ENCODE measurements around the gene PPIL4.

The PPIL4 gene

DNA sequence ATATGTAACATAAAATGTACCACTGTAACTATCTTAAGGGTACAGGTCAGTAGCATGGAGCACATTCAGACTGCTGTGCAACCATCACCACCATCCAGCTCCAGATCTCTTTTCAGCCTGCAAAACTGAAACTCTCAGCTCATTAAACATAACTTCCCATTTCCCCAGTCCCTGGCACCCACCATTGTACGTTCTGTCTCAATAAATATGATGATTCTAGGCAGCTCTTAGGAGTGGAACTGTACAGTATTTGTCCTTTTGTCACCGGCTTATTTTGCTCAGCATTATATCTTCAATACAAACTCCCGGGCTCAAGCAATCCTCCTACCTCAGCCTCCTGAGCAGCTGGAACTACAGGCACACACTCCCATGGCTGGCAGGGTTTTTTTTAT, 62.5 kb downstream of the PPIL4 start:
- Histone ChIP-seq H4K20me1 (ENCODE audit: insufficient read depth, low read length) (no peaks in the 10 kb centered on the region), H3K79me2 (ENCODE audit: low read length) (no peaks in the 10 kb centered on the region), H3K9me2 (replicated peaks; ENCODE audit: insufficient read depth, low read length) (no peaks in the 10 kb centered on the region), H3K9me3 (replicated peaks; ENCODE audit: insufficient read depth, low read length) (no peaks in the 10 kb centered on the region), H3K36me3 (replicated peaks; ENCODE audit: insufficient read depth, low read length) (no peaks in the 10 kb centered on the region), H3K4me2 (ENCODE audit: low read depth, low read length) (no peak overlapping the region), H3K4me1 (ENCODE audit: low read length) (no peaks in the 10 kb centered on the region), H3F3A (ENCODE audit: insufficient read depth, low read length) (no peaks in the 10 kb centered on the region), H3K27ac (ENCODE audit: low read length) (no peak overlapping the region), H3K27me3 (replicated peaks; ENCODE audit: insufficient read depth, low read length) (no peaks in the 10 kb centered on the region), H3K9ac (ENCODE audit: low read length) (no peak overlapping the region), H3K4me3 (ENCODE audit: low read length) (no peak overlapping the region), H2AFZ (ENCODE audit: low read length) (no peak overlapping the region)
- TF ChIP-seq EZH2phosphoT487 (IDR thresholded peaks at IDR 0.05; ENCODE audit: low read length) (no peak), CTCF (IDR thresholded peaks at IDR 0.05; ENCODE audit: low read length) (no peak), EZH2 (optimal IDR thresholded peaks at IDR 0.05; ENCODE audit: low read depth, low read length) (no peak)
- DNase-seq: no peak

DNA sequence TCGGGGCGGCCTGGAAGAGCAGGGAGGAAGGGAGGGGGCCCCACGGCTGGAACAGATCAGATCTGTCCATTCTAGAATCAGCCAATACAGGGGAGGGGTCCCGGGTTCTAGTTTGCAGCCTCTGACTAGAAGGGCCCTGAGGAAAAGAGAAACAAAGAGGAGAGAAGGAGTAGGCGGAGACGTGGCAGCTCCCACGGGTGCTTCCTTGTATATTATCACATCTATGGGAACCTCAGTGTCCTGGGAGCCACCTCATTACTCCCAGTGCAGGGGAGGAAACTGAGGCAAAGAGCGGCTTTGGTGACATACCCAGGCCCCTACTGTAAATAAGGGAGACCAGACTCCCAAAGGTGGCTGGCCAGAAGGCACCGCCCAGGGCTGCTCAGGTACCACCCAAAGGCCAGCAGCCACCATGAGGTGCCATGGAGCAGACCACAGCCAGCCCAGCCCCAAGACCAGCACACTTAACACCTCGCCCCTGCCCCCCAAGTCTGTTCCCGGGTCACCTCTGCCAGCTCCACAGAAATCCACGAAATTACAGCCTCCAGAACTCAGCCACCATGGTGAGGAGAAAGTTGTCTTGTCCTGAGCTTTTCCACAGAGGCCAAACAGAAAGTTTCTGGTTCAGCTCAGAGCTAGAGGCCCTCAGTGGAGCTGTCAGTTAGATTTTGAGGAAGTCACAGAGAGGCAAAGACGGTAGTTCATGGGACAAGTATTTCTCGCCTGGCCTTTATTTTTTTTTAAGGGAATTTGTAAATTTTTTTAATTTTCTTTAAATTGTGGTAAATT, 63.1 kb downstream of the PPIL4 start:
- Histone ChIP-seq H3K4me2 (ENCODE audit: low read depth, low read length) (peak overlapping the region; percentile 57; the same call in 1 of the 2 replicates), H3K9me2 (replicated peaks; ENCODE audit: insufficient read depth, low read length) (no peaks in the 10 kb centered on the region), H3K27ac (ENCODE audit: low read length) (no peak overlapping the region), H4K20me1 (ENCODE audit: insufficient read depth, low read length) (no peaks in the 10 kb centered on the region), H3K27me3 (replicated peaks; ENCODE audit: insufficient read depth, low read length) (no peaks in the 10 kb centered on the region), H3F3A (ENCODE audit: insufficient read depth, low read length) (no peaks in the 10 kb centered on the region), H3K9me3 (replicated peaks; ENCODE audit: insufficient read depth, low read length) (no peaks in the 10 kb centered on the region), H3K4me1 (ENCODE audit: low read length) (no peaks in the 10 kb centered on the region), H3K4me3 (ENCODE audit: low read length) (peak overlapping the region; percentile 45; the same call in 1 of the 2 replicates), H3K9ac (ENCODE audit: low read length) (no peak overlapping the region), H3K79me2 (ENCODE audit: low read length) (no peaks in the 10 kb centered on the region), H3K36me3 (replicated peaks; ENCODE audit: insufficient read depth, low read length) (no peaks in the 10 kb centered on the region), H2AFZ (ENCODE audit: low read length) (0 out of 2 replicates have a peak overlapping the region, but pooled peaks have one; percentile 35)
- DNase-seq: no peak
- TF ChIP-seq EZH2 (optimal IDR thresholded peaks at IDR 0.05; ENCODE audit: low read depth, low read length): no peak
- no peak for TF ChIP-seq EZH2phosphoT487 (IDR thresholded peaks at IDR 0.05; ENCODE audit: low read length)
- no peak for TF ChIP-seq CTCF (IDR thresholded peaks at IDR 0.05; ENCODE audit: low read length)

DNA sequence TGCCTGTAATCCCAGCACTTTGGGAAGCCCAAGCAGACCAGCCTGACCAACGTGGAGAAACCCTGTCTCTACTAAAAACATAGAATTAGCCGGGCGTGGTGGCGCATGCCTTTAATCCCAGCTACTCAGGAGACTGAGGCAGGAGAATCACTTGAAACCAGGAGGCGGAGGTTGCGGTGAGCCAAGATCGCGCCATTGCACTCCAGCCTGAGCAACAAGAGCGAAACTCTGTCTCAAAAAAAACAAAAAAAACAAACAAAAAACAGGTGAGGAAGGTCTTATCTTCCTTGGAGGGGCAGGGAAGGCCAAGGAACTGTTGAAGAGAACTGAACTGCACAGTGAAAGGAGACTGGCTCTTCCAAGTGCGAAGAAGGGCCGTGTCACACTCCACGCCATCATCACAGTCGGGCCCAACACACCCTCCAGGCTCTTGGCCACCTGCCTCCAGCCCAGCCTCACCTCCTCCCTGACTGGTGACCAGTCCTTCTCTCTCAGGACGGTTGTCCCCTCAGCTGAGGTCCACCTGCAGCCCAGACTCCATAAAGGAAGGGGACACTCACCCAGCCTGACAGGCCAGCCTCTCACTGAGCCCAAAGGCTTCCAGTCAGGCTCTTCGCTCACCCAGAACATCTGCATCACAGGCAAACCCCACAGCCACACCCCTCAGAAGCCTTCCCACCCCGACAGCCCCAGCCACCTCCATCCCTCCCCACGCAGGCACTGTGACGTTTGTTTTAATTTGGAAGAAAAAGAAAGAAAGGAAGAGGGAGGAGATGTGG, 65.2 kb downstream of the PPIL4 start:
- H3K9ac ChIP-seq (ENCODE audit: low read length): no peak overlapping the region
- H3K27me3 ChIP-seq (replicated peaks; ENCODE audit: insufficient read depth, low read length): no peaks in the 10 kb centered on the region
- H3K27ac ChIP-seq (ENCODE audit: low read length): no peak overlapping the region
- no peaks in the 10 kb centered on the region for H3F3A ChIP-seq (ENCODE audit: insufficient read depth, low read length)
- H3K9me3 ChIP-seq (replicated peaks; ENCODE audit: insufficient read depth, low read length): no peaks in the 10 kb centered on the region
- H3K9me2 ChIP-seq (replicated peaks; ENCODE audit: insufficient read depth, low read length): no peaks in the 10 kb centered on the region
- no peaks in the 10 kb centered on the region for H3K79me2 ChIP-seq (ENCODE audit: low read length)
- no peak overlapping the region for H3K4me2 ChIP-seq (ENCODE audit: low read depth, low read length)
- no peak overlapping the region for H2AFZ ChIP-seq (ENCODE audit: low read length)
- no peaks in the 10 kb centered on the region for H4K20me1 ChIP-seq (ENCODE audit: insufficient read depth, low read length)
- no peak for DNase-seq
- H3K36me3 ChIP-seq (replicated peaks; ENCODE audit: insufficient read depth, low read length): no peaks in the 10 kb centered on the region
- H3K4me1 ChIP-seq (ENCODE audit: low read length): no peaks in the 10 kb centered on the region
- H3K4me3 ChIP-seq (ENCODE audit: low read length): no peak overlapping the region
- TF ChIP-seq CTCF (IDR thresholded peaks at IDR 0.05; ENCODE audit: low read length) (no peak), EZH2phosphoT487 (IDR thresholded peaks at IDR 0.05; ENCODE audit: low read length) (no peak), EZH2 (optimal IDR thresholded peaks at IDR 0.05; ENCODE audit: low read depth, low read length) (no peak)

Measured in MM.1S (cell line).